SK-N-SH (cell line): Measurements from ENCODE around the gene ZRANB3. TPM values are rescaled to one million over a fixed set of nuclear protein-coding genes. Genes with fewer than 3 reads are reported as not detected.

Experiments
- CTCF ChIA-PET: fragments of 300-600, 350-600 bp; formaldehyde crosslinking; extraction: SDS; loops from one replicate; lab custom pipeline; 2021; lab: Yijun Ruan, JAX
- POLR2A ChIA-PET: fragments of 350-600 bp; sonication (Branson Sonifier 250); formaldehyde crosslinking; extraction: SDS; loops from one replicate; lab custom pipeline; 2020; ENCODE audit warnings: antibody characterized with exemption, inconsistent platforms; lab: Yijun Ruan, JAX
- DNase-seq: peaks from one replicate; pipeline ENCODE4 v3.0.0; 2012
- H2AFZ ChIP-seq: fragments of 200-600 bp; sonication (generic); 2 replicates; pipeline ENCODE4 v1.8.1; 2016; ENCODE audit warnings: antibody characterized with exemption, mild to moderate bottlenecking, low read depth
- H3F3A ChIP-seq: fragments of 200-600 bp; sonication (generic); replicated peaks from 2 replicates; pipeline ENCODE3; 2016; ENCODE audit warnings: antibody characterized with exemption, mild to moderate bottlenecking; ENCODE audit not compliant: insufficient read depth
- H3K27ac ChIP-seq, 2 experiments: fragments of 200-500 bp in 1 of 2; fragments of 200-600 bp in 1 of 2; sonication (Bioruptor generic) in 1 of 2; sonication (generic), shearing (Covaris generic) in 1 of 2; 2 replicates each; pipeline versions ENCODE4 v1.5.1 to v1.6.1; 2014 to 2016; ENCODE audit warnings: low read depth in 2 of 2, inconsistent platforms in 1 of 2, low read length in 1 of 2, mild to moderate bottlenecking in 1 of 2, mixed read lengths in 1 of 2
- H3K27me3 ChIP-seq: fragments of 200-600 bp; sonication (generic), shearing (Covaris generic); 2 replicates; pipeline ENCODE4 v1.6.1; 2016; ENCODE audit warnings: mixed run types; ENCODE audit not compliant: insufficient read depth
- H3K36me3 ChIP-seq, 2 experiments: fragments of 200-500 bp in 1 of 2; fragments of 200-600 bp in 1 of 2; sonication (Bioruptor generic) in 1 of 2; sonication (generic) in 1 of 2; replicated peaks in 1 of 2; 2 replicates each; pipeline versions ENCODE3 to v1.5.1; 2014 to 2016; ENCODE audit warnings: low read length in 1 of 2, mild to moderate bottlenecking in 1 of 2; ENCODE audit not compliant: insufficient read depth in 2 of 2, control insufficient read depth in 1 of 2
- H3K4me1 ChIP-seq, 2 experiments: fragments of 200-500 bp in 1 of 2; fragments of 200-600 bp in 1 of 2; sonication (Bioruptor generic) in 1 of 2; sonication (generic), shearing (Covaris generic) in 1 of 2; 2 replicates each; pipeline versions ENCODE4 v1.5.1 to v1.6.1; 2014 to 2016; ENCODE audit warnings: low read depth in 1 of 2, low read length in 1 of 2, mixed run types in 1 of 2; ENCODE audit not compliant: insufficient read depth in 2 of 2, control insufficient read depth in 1 of 2
- H3K4me2 ChIP-seq: fragments of 200-600 bp; sonication (generic), shearing (Covaris generic); 2 replicates; pipeline ENCODE4 v1.6.1; 2017; ENCODE audit warnings: mixed run types
- H3K4me3 ChIP-seq, 2 experiments: fragments of 200-500 bp in 1 of 2; fragments of 200-600 bp in 1 of 2; sonication (Bioruptor generic) in 1 of 2; sonication (generic), shearing (Covaris generic) in 1 of 2; 2 replicates each; pipeline versions ENCODE4 v1.5.1 to v1.8.1; 2014 to 2016; ENCODE audit warnings: low read depth in 2 of 2, inconsistent platforms in 1 of 2, low read length in 1 of 2, mild to moderate bottlenecking in 1 of 2, mixed read lengths in 1 of 2, moderate library complexity in 1 of 2
- H3K79me2 ChIP-seq: fragments of 200-600 bp; sonication (generic); 2 replicates; pipeline ENCODE4 v1.8.1; 2017; ENCODE audit warnings: mild to moderate bottlenecking; ENCODE audit not compliant: insufficient read depth
- H3K9ac ChIP-seq: fragments of 200-600 bp; sonication (generic); 2 replicates; pipeline ENCODE4 v1.6.1; 2017; ENCODE audit warnings: mixed run types
- H3K9me2 ChIP-seq: fragments of 200-600 bp; sonication (generic); 2 replicates; pipeline ENCODE4 v1.6.1; 2017; ENCODE audit warnings: mixed run types
- H3K9me3 ChIP-seq: fragments of 200-600 bp; sonication (generic); 2 replicates; pipeline ENCODE4 v1.6.1; 2017; ENCODE audit warnings: mixed run types, mild to moderate bottlenecking, moderate library complexity
- H4K20me1 ChIP-seq: fragments of 200-600 bp; sonication (generic); 2 replicates; pipeline ENCODE4 v1.6.1; 2017; ENCODE audit warnings: mild to moderate bottlenecking, mixed run types; ENCODE audit not compliant: insufficient read depth
- EZH2phosphoT487 ChIP-seq: fragments of 200-600 bp; sonication (generic); IDR thresholded peaks from 2 replicates; pipeline ENCODE4 v1.6.1; 2017; ENCODE audit warnings: low read depth, mixed run types, mild to moderate bottlenecking, antibody characterized with exemption, moderate library complexity, borderline replicate concordance
- FOSL2 ChIP-seq: IDR thresholded peaks from 2 replicates; pipeline ENCODE4 v1.4.0; 2012; ENCODE audit warnings: low read depth, mild to moderate bottlenecking, moderate library complexity, borderline replicate concordance
- FOXM1 ChIP-seq: IDR thresholded peaks from 2 replicates; pipeline ENCODE4 v1.4.0; 2012; ENCODE audit warnings: low read depth, mild to moderate bottlenecking
- IRF3 ChIP-seq: fragments of 150-350 bp; IDR thresholded peaks from 2 replicates; pipeline ENCODE4 v1.6.1; 2016; ENCODE audit warnings: mild to moderate bottlenecking, low read depth, low read length
- MEF2A ChIP-seq: IDR thresholded peaks from 2 replicates; pipeline ENCODE4 v1.4.0; 2012; ENCODE audit warnings: low read depth, borderline replicate concordance
- REST ChIP-seq: IDR thresholded peaks from 2 replicates; pipeline ENCODE4 v1.6.1; 2012; ENCODE audit warnings: mild to moderate bottlenecking, low read depth, low read length, moderate library complexity
- SIN3A ChIP-seq: IDR thresholded peaks from 2 replicates; pipeline ENCODE4 v1.6.1; 2012; ENCODE audit warnings: low read depth, mild to moderate bottlenecking, low read length, moderate library complexity, borderline replicate concordance
- SMC3 ChIP-seq: IDR thresholded peaks from 2 replicates; pipeline ENCODE4 v1.6.1; 2012; ENCODE audit warnings: low read depth, low read length, improper control_type of control experiment
- TCF12 ChIP-seq: IDR thresholded peaks from 2 replicates; pipeline ENCODE4 v1.4.0; 2012
- TEAD4 ChIP-seq: IDR thresholded peaks from 2 replicates; pipeline ENCODE4 v1.4.0; 2012; ENCODE audit warnings: mild to moderate bottlenecking, borderline replicate concordance; ENCODE audit not compliant: insufficient read depth
- YY1 ChIP-seq: IDR thresholded peaks from 2 replicates; pipeline ENCODE4 v1.4.0; 2012; ENCODE audit warnings: low read depth, mild to moderate bottlenecking
- WGBS: methylation state at CpG from one replicate; pipeline ENCODE4 v1.1.6; 2017; ENCODE audit warnings: low lambda C conversion rate; 5-methylcytosine and 5-hydroxymethylcytosine counted together
- polyA plus RNA-seq, 3 experiments: library from polyadenylated mRNA; depleted of rRNA; stranded (reverse); fragments of >200 nt; gene quantifications; 2 replicates each; pipeline ENCODE4 v1.2.3, GENCODE V29; 2012

Gene ZRANB3
- polyA plus RNA-seq, 1 of the 3 experiments (the other 2 are of a cell fraction), result 4.1 TPM

- no peak for DNase-seq
- no peaks in the 10 kb centered on the region for H4K20me1 ChIP-seq
- ChIA-PET CTCF (no interaction called here), POLR2A (no interaction called here)
- H3K9me2 ChIP-seq, result no peaks in the 10 kb centered on the region
- no peaks in the 10 kb centered on the region; a peak in 1 of 4 replicates for H3K4me1 ChIP-seq
- peaks cover 13% of the 10 kb centered on the region for H3F3A ChIP-seq
- H3K4me2 ChIP-seq, result no peak overlapping the region
- no peak for TF ChIP-seq TCF12
- peaks cover 45 to 63% of the 10 kb centered on the region in 2 experiments for H3K36me3 ChIP-seq
- WGBS, result 96% methylated on average over 5 of the region's 5 CpGs
- H3K27ac ChIP-seq, result no peak overlapping the region
- H2AFZ ChIP-seq, result no peak overlapping the region
- no peaks in the 10 kb centered on the region for H3K9me3 ChIP-seq
- H3K79me2 ChIP-seq, result no peaks in the 10 kb centered on the region
- no peak overlapping the region for H3K9ac ChIP-seq
- no peak overlapping the region for H3K4me3 ChIP-seq
- no peaks in the 10 kb centered on the region for H3K27me3 ChIP-seq
Observed at GRCh38 chr2:135162377-135162776, 368.6 kb downstream of the ZRANB3 start.

DNA sequence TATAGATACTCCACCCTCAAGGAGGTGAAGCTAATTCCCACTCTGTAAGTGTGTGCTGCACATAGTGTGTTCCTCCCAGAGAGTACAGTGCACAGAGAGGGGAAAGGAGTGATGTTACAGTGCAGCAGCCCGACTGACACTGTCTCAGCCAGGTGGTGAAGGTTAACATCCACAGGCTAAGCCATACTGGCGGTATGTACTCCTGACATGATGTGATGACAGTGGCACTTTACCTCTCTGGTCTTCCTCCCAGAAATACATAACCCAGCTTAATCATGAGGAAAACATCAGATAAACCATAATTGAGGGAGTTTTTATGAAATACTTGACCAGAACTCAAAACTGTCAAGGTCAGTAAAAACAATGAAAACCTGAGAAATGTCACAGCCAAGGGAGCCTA is 371.8 kb downstream of the ZRANB3 start:
- no peaks in the 10 kb centered on the region for H3K9me3 ChIP-seq
- H3K4me3 ChIP-seq, result no peak overlapping the region
- no peaks in the 10 kb centered on the region; a peak in 1 of 4 replicates for H3K4me1 ChIP-seq
- WGBS, result 93% methylated on average over 2 of the region's 2 CpGs
- H3K27me3 ChIP-seq, result no peaks in the 10 kb centered on the region
- H3K27ac ChIP-seq, result no peak overlapping the region
- peaks cover 12% of the 10 kb centered on the region for H3F3A ChIP-seq
- TF ChIP-seq YY1, result no peak
- TF ChIP-seq EZH2phosphoT487, result no peak
- no peak for TF ChIP-seq SMC3
- no peak for TF ChIP-seq IRF3
- no peak for TF ChIP-seq MEF2A
- TF ChIP-seq FOXM1, result no peak
- no peak for TF ChIP-seq FOSL2
- TF ChIP-seq REST, result no peak
- no peak for TF ChIP-seq TEAD4
- no peak for TF ChIP-seq SIN3A
- H3K9ac ChIP-seq, result no peak overlapping the region
- no peak overlapping the region for H2AFZ ChIP-seq
- H3K36me3 ChIP-seq, result peaks cover 56 to 68% of the 10 kb centered on the region in 2 experiments
- DNase-seq, result no peak
- no peaks in the 10 kb centered on the region for H3K79me2 ChIP-seq
- POLR2A ChIA-PET, result no interaction called here
- no peaks in the 10 kb centered on the region for H4K20me1 ChIP-seq
- H3K4me2 ChIP-seq, result no peak overlapping the region
- no peaks in the 10 kb centered on the region for H3K9me2 ChIP-seq
- CTCF ChIA-PET, result no interaction called here
